ENCODE measurements around the gene SEPTIN8. TPM values are rescaled to one million over a fixed set of nuclear protein-coding genes. Genes with fewer than 3 reads are reported as not detected.

Gene SEPTIN8
- total and polyA plus RNA-seq, 10 of the 15 experiments (the other 5 are each of a cell fraction or from before 2014, with no cell fraction given): 6.1 to 96.1 (median 29.4) TPM

- no peak for TF ChIP-seq ZNF592 (IDR thresholded peaks at IDR 0.05)
- TF ChIP-seq TCF7 (IDR thresholded peaks at IDR 0.05; ENCODE audit: borderline replicate concordance): no peak
- TF ChIP-seq RCOR1 (conservative IDR thresholded peaks at IDR 0.05; ENCODE audit: low read depth, low read length): no peak
- TF ChIP-seq E2F4 (IDR thresholded peaks at IDR 0.05; ENCODE audit: low read depth, low read length): no peak
- TF ChIP-seq BMI1 (IDR thresholded peaks at IDR 0.05; ENCODE audit: borderline replicate concordance): no peak
- no peak for TF ChIP-seq CBX5 (IDR thresholded peaks at IDR 0.05; ENCODE audit: low read depth)
- TF ChIP-seq KDM1A (IDR thresholded peaks at IDR 0.05; ENCODE audit: borderline replicate concordance): no peak
- no peak for TF ChIP-seq ATF2 (IDR thresholded peaks at IDR 0.05; ENCODE audit: low read length)
- no peak for TF ChIP-seq SUZ12 (IDR thresholded peaks at IDR 0.05; ENCODE audit: unreplicated experiment)
- no peak for TF ChIP-seq ZNF622 (IDR thresholded peaks at IDR 0.05)
- TF ChIP-seq FOXM1 (IDR thresholded peaks at IDR 0.05; ENCODE audit: low read depth, low read length): no peak
- no peak for TF ChIP-seq CUX1 (IDR thresholded peaks at IDR 0.05; ENCODE audit: insufficient replicate concordance, low read depth, low read length)
- no peak for TF ChIP-seq SREBF1 (IDR thresholded peaks at IDR 0.05; ENCODE audit: low read length)
- TF ChIP-seq BHLHE40 (IDR thresholded peaks at IDR 0.05; ENCODE audit: borderline replicate concordance in 1 of 2, low read depth in 2 of 2, low read length in 1 of 2): no peak
- no peak for TF ChIP-seq CEBPB (IDR thresholded peaks at IDR 0.05; ENCODE audit: borderline replicate concordance in 1 of 2, low read depth in 2 of 2, low read length in 2 of 2)
These were observed 2.1 kb downstream of the SEPTIN8 start (continued) for GRCh38 chr5:132774896-132775295.

All from GM12878 (cell line).